Hippocampal formation (tissue), 2 donors: ENCODE results near the gene WDFY4.

Experiments used
- DNase-seq, 2 donors: peaks; one replicate each; lab custom pipeline; 2025; lab: John Stamatoyannopoulos, UW

WDFY4 gene

DNA sequence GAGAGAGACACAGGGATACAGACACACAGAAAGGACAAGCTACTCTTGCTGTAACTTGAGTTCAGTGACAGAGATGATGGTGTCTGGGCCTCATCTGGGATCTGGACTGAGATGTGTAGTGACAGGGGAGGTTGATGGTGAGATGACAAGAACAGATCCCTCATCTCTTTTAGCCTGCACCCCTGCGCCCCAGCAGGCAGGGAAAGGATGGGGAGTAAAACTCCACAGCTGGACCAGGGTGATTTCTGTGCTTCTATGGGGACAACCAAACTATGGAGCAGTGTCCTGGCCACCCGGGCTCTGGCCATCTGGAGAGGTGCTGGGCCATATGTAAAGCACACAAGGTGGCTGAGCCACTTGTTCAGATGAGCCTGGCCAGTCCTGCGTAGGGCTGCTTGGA is 259.5 kb downstream of the WDFY4 start:
- no peak for DNase-seq

- no peak for DNase-seq
Measured at GRCh38 chr10:48945441-48946130, 260.9 kb downstream of the WDFY4 start.

DNA sequence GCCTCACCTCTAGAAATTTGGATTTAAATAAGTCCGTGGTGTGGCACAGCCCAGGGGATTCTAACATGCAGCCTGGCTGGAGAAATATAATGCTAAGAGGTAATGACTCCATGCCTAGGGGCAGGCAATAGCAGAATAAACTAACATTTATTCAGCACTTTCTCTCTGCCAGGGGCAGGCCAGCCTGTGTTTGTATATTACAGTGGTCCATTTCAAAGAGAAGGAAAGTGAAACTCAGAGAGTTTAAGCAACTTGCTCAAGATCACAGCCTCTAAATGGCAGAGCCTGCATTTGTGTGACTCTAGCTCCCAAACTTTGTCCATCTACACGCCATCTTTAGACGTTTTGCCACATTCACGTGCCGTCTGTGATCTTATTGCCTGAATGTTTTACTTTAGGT is 261.7 kb downstream of the WDFY4 start:
- DNase-seq: no peak

DNA sequence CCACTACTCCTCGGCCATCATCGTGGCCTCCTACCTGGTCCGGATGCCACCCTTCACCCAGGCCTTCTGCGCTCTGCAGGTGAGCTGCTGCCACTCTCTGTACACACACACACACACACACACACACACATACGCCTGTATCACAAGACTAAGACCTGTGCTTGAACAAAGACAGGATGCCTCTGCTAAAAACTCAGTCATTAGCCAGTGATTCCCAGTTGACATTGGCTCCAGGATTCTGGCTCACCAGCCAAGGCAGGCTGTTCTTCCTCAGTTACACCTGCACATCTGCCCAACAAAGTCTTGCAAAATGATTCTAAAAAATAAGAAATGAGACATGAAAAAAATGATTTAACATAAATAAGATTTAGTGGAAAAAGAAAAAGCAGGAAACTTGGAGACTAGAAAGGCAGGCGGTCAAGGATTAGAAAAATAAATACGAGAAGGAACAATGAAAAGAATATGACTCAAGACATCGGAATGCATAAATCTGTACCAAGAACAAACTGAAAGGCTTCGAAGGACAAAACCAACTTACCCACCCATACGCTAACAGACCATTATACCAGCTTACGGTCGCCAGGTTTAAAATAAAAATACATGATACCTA is 262.3 kb downstream of the WDFY4 start:
- DNase-seq: no peak

DNA sequence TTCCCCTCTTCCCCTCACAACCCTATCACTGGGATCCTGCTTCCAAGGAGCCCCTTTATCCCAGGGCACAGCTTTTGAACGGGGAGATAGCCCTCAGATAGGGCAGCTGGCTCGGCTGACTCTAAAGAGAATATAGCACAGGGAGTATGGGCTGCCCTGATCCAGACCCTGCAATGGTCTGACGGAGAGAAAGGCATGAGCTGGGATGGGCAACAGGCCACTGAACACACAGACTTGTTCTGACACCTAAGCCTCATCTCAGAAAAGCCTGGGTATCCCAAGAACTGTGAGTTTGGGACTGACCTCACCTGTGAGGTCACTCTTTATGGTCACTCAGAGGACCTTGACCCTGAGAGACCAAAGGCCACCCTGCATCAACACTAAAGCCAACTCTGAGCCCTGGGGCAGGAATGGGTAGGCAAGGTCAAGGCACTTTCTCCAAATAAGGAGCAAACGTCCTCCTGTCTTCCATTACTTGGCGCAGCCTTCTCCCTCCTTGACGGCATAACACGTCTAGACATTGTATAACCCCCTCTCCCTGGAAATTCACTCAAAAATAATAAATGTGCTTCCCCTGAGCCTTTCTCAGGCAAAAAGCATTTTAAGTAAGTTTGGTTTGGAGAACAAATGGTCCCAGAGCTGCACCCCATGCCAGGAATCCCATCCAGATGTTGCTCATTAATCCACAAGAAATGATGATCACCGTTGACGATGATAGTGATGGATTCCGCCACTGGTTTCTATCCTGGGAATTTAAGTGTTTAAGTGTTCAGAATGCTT is 263.2 kb downstream of the WDFY4 start:
- no peak for DNase-seq

GRCh38 chr10:48948470-48949037 is 263.9 kb downstream of the WDFY4 start:
- no peak for DNase-seq

DNA sequence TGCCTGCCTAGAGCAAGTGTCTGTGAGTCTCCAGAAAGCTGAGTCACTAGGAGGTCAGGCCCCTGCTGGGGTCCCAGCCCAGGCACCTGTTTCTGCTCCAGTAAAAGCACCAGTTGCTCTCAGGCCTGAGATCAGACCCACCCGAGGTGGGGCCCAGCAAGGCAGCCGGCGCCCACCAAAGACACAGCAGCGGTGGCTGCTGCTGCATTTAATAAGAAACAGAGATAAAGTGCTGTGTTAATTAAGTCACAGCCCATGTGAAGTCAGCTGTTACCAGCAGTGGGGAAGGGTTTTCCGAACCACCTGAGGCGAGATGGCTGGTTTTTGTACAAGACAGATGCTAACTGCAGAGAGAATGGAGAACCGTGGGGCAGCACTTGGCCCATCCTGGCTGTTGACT is 267.0 kb downstream of the WDFY4 start:
- DNase-seq: no peak

DNA sequence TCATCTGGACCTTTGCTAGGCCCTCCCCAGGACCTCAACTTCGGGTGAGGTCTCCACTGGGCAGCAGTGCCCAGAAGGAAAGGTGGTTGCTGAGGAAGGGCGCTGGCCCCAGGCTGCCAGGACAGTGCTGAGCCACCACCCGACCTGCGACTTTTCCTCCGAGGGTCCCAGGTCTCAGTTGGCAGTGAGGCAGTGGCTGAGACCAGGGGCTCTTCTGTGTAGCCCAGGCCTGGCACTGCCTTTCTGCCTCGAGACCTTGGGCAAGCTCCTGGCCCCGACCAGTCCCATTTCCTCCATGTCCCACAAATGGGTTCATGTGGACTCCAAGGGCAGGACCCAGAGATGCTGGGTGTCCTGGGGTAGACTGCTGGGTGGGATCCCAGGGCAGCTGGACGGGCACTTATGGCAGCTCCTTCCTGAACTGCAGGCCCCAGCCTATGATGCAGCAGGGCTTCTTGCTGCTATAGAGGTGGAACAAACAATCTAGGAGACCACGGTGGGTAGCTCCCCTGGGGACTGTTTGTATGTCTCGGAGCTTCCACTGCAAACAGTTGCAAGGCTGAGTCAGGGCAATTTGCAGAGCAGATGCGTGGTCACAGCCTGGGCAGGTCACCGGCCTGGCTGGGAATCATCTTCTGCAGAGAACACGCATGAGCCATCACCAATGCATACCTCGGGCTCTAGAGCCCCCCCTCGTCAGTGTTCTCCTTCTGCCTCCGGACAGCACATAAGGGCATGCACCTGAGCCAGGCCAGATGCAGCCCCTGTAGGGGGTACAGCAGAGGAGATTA is 272.9 kb downstream of the WDFY4 start:
- no peak for DNase-seq

- no peak for DNase-seq
Measured at GRCh38 chr10:48958598-48959190, 274.0 kb downstream of the WDFY4 start.

GRCh38 chr10:48964038-48964437 is 279.4 kb downstream of the WDFY4 start:
- DNase-seq: no peak

- DNase-seq: no peak
Measured at GRCh38 chr10:48965460-48965859, 280.8 kb downstream of the WDFY4 start.

- no peak for DNase-seq
Measured at GRCh38 chr10:48968036-48968435, 283.4 kb downstream of the WDFY4 start.

GRCh38 chr10:48970046-48970445 is 285.4 kb downstream of the WDFY4 start:
- DNase-seq: no peak

GRCh38 chr10:48970654-48971053 is 286.0 kb downstream of the WDFY4 start:
- DNase-seq: no peak

DNA sequence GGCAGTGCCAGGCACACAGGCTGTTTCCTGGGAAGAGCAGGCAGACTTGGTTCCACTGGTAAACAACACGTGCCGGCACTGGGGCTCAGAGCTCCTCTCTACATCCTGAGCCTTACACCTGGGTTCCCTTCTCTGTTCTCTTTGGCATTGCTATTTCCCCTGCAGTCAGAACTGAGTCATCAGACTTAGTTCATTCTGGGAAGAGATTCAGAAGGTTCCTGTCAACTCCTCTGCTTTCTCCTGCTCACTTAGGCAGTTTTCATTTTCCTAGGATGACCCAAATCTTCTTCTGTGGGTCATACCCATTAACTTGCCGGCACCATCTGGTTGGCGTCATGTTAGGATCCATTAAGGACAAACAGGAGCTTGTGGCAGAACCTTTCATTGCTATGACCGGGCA is 288.4 kb downstream of the WDFY4 start:
- no peak for DNase-seq

- no peak for DNase-seq
Measured at GRCh38 chr10:48974510-48975156, 290.0 kb downstream of the WDFY4 start.

DNA sequence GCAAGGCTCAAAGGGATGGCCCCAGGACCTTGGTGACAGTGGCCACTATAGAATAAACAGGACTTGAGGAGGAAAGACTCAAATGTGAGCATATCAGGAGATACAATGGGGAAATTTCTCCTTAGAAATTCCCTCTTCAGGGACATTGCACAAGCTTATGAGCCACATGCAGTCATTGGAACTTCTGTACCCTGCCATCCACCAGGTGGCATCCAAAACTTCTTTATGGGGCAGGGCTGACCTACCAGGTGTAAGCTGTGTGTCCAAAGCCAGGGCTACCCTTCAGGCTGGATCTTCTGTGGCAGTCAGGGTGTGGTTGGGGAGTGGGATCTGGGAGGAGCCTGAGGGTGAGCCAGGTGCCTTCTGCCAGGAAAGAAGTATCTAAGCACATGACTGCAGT is 291.5 kb downstream of the WDFY4 start:
- no peak for DNase-seq

DNA sequence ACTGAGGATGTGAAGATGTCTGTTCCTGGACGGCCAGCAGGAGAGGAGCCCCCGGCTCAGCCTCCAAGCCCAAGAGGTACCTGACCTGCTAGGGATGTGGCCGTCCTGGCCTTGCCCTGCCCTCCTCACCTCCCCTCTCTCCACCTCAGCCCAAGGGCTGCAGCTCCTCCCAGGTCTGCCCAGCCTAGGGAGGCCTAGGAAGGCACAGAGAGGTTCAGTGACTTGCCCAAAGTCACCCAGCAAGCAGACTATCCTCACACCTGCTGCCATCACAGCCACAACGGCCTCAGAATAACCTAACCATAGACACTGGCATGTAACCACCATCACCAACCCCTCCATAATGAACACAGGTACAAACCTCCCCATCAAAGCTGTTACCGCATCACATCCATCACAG is 293.6 kb downstream of the WDFY4 start:
- no peak for DNase-seq

DNA sequence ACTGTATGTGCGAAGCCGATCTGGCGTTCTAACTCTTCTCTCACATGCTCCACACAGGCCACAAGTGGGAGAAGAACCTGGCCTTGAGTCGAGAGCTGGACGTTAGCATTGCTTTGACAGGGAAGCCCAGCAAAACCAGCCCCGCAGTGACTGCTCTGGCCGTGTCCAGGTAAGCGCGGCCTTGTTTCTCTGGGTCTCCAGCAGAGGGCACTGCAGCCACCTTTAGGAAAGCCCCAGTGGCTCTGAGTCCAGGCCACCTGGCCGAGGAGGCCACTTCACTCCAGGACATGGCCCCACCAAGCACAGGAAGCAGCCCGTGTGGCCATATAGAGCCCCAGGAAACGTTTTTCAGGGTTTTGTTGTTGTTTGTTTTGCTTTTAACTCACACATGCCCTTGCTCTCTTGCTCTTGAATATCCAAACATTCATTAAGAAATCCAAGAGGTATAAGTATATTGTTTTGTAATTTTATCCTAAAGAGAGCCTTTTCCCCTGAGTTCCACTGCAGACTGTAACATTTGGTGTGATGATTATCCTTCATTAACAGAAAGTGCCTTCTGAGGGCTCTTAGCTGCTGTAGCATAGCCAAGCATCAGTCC is 296.7 kb downstream of the WDFY4 start:
- DNase-seq: peak in 1 of 2 donors; percentile 19

DNA sequence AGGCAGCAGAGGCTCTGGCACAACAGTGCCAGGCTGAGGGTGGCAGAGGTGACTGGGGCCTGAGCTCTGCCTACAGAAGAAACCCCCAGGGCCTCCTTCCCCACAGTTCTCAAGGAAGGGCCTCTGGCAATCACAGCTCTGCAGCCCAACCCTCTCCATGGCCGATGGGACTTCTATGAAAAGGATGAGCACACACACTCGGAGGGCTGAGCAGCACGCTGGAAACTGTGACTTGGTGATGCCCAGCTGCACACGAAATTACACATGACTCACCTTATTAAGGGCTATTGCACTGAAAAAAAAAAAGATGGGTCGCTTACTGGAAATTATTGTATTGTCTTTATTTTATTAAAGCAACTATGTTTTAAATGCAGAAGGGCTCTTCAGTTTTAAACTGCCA is 297.9 kb downstream of the WDFY4 start:
- no peak for DNase-seq
